GM18526 (cell line): ENCODE data around the gene DEAF1.

Source experiments
- POLR2A ChIP-seq: IDR thresholded peaks from 3 replicates; pipeline ENCODE4 v1.6.1; 2011; ENCODE audit not compliant: insufficient read length; ENCODE audit errors: extremely low read depth

Gene DEAF1

GRCh38 chr11:694563-695287 is at the start of gene DEAF1:
Gene DEAF1, minus strand, starts transcription at chr11:695222. Its CDS starts 175 bp downstream, at chr11:695047.
- no peak for TF ChIP-seq POLR2A

GRCh38 chr11:742571-743201 is 47.7 kb upstream of the DEAF1 start:
- no peak for TF ChIP-seq POLR2A

GRCh38 chr11:742156-742546 is 47.1 kb upstream of the DEAF1 start:
- no peak for TF ChIP-seq POLR2A

GRCh38 chr11:737366-737765 is 42.3 kb upstream of the DEAF1 start:
- no peak for TF ChIP-seq POLR2A

GRCh38 chr11:733072-733471 is 38.0 kb upstream of the DEAF1 start:
- no peak for TF ChIP-seq POLR2A

- no peak for TF ChIP-seq POLR2A
Observed at GRCh38 chr11:729492-730074, 34.6 kb upstream of the DEAF1 start.

GRCh38 chr11:728901-729491 is 34.0 kb upstream of the DEAF1 start:
- TF ChIP-seq POLR2A: no peak

- TF ChIP-seq POLR2A: no peak
Observed at GRCh38 chr11:727859-728748, 33.1 kb upstream of the DEAF1 start.

- TF ChIP-seq POLR2A: no peak
Observed at GRCh38 chr11:727281-727701, 32.3 kb upstream of the DEAF1 start.

GRCh38 chr11:726278-727220 is 31.5 kb upstream of the DEAF1 start:
- TF ChIP-seq POLR2A: no peak

- TF ChIP-seq POLR2A: peak; percentile 26
Observed at GRCh38 chr11:725624-726202, 30.7 kb upstream of the DEAF1 start.

- TF ChIP-seq POLR2A: no peak
Observed at GRCh38 chr11:724778-725386, 29.9 kb upstream of the DEAF1 start.
